ENCODE results near the gene CALD1. TPM values are rescaled to one million over a fixed set of nuclear protein-coding genes. Genes with fewer than 3 reads are reported as not detected.
A peak's percentile ranks its signal among the peaks of the same experiment; 100 is the strongest.

The CALD1 gene
- total RNA-seq, 1 donor from 2014 or later = 352 TPM

DNA sequence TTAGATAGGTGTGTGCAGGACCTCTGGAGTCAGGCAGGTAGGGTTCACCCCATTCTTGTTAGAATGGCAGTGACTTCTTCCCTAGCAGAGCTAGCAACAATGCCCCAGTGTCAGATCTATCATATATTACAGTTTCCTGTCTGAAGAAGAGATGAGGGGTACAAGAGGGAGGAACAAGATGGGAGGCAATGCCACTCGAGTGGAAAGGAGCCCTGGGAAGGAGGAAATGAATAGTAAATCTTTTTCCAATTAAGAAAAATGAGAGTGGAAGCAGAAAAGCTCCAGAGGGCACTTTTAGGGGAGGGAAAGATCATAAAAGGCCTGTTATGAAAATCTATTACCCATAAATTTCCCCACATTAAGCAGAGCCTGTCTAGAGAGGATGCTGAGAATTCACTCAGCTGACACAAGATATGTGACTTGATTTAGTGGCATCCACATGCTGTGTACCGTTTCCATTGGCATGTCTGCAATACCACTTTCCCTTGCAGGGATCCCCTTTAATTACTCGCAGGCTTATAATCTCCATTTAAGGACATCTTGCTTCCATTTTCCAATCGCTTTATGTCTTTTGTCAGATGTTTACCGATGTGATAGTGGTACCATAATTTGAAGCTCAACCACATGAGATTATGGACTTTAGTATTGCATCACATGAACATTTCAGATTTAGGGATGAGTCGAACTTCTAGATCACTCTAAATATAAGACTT is 136.9 kb downstream of the CALD1 start:
- intact Hi-C loops (cut with DNase I) = no loop called here
- peaks cover 4 to 25% of the 10 kb centered on the region in 2 donors for H3K4me1 ChIP-seq
- no peak overlapping the region for H3K4me3 ChIP-seq
- DNase-seq (ENCODE audit: low spot score in 2 of 2) = no peak
- peaks cover 6 to 11% of the 10 kb centered on the region in 2 donors for H3K36me3 ChIP-seq
- TF ChIP-seq, protein P1, sequence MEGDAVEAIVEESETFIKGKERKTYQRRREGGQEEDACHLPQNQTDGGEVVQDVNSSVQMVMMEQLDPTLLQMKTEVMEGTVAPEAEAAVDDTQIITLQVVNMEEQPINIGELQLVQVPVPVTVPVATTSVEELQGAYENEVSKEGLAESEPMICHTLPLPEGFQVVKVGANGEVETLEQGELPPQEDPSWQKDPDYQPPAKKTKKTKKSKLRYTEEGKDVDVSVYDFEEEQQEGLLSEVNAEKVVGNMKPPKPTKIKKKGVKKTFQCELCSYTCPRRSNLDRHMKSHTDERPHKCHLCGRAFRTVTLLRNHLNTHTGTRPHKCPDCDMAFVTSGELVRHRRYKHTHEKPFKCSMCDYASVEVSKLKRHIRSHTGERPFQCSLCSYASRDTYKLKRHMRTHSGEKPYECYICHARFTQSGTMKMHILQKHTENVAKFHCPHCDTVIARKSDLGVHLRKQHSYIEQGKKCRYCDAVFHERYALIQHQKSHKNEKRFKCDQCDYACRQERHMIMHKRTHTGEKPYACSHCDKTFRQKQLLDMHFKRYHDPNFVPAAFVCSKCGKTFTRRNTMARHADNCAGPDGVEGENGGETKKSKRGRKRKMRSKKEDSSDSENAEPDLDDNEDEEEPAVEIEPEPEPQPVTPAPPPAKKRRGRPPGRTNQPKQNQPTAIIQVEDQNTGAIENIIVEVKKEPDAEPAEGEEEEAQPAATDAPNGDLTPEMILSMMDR (IDR thresholded peaks at IDR 0.05) = no peak
- H3K27ac ChIP-seq = peak overlapping the region; percentile 24 to 26
- H3K9me3 ChIP-seq = no peaks in the 10 kb centered on the region
- H3K27me3 ChIP-seq = no peaks in the 10 kb centered on the region

DNA sequence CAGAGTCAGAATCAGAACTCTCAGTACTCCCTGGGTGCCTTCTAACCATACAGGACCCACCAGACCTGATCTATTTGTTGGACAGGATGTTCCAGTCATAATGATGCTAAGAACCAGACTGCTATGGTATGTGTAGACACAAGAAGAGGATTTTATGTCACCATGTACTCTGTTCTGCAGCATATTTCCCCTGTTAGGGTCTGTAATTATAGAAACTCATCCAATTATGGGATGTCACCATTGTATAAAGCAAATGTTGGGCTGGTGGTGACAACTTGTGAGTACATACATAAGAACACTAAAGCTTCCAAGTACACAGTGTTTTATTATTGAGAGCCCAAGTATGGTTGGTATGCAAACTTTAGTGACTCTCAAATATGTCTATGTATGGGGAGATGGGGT is 139.8 kb downstream of the CALD1 start:
- peaks cover 6 to 11% of the 10 kb centered on the region in 2 donors for H3K36me3 ChIP-seq
- no peak for DNase-seq (ENCODE audit: low spot score in 2 of 2)
- H3K4me3 ChIP-seq = no peak overlapping the region
- H3K27me3 ChIP-seq = no peaks in the 10 kb centered on the region
- H3K4me1 ChIP-seq = peaks cover 0 to 26% of the 10 kb centered on the region in 2 donors
- TF ChIP-seq, protein P1 (IDR thresholded peaks at IDR 0.05) = no peak
- H3K27ac ChIP-seq = peak overlapping the region; percentile 33 to 49
- no peaks in the 10 kb centered on the region for H3K9me3 ChIP-seq
- intact Hi-C loops (cut with DNase I) = no loop called here

DNA sequence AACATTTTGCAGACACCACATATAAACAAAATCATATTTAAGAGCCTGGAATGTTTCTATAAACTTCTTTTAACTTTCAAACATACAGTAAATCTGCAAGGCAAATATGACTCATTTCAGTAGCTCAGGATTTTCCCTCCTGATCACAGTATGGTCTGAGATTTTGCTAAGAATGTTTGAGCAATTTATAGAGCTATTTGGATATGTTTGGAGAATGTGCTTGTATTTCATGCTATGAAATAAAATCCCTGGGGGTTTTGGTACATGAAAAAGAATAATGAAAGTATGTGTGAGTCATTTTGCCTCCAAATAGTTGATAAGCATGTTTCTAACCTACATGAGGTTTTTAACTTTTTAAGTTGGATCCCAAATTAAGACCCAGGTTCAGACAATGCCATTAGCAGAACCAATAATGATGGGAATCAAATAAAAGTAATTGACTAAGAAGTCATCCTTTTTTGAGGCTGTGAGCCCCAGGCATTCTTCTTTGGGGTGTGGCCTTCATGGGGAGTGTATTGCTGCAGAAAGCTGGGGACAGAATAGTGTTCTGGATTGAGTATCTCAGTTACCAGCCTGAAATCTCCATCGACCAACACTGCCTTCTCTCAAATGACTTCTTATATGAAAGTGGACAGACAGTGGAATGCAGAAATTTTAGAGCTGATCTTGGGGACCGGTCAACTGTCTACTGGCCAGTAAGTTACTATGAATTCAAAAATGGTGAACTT is 140.8 kb downstream of the CALD1 start:
- Histone ChIP-seq H3K27me3 (no peaks in the 10 kb centered on the region), H3K4me1 (peaks cover 0 to 22% of the 10 kb centered on the region in 2 donors), H3K4me3 (no peak overlapping the region), H3K27ac (peak overlapping the region in 1 of 2 donors; percentile 49), H3K36me3 (peaks cover 1 to 6% of the 10 kb centered on the region in 2 donors), H3K9me3 (no peaks in the 10 kb centered on the region)
- TF ChIP-seq, protein P1 (IDR thresholded peaks at IDR 0.05) = no peak
- no peak for DNase-seq (ENCODE audit: low spot score in 2 of 2)
- intact Hi-C loops (cut with DNase I) = no loop called here

DNA sequence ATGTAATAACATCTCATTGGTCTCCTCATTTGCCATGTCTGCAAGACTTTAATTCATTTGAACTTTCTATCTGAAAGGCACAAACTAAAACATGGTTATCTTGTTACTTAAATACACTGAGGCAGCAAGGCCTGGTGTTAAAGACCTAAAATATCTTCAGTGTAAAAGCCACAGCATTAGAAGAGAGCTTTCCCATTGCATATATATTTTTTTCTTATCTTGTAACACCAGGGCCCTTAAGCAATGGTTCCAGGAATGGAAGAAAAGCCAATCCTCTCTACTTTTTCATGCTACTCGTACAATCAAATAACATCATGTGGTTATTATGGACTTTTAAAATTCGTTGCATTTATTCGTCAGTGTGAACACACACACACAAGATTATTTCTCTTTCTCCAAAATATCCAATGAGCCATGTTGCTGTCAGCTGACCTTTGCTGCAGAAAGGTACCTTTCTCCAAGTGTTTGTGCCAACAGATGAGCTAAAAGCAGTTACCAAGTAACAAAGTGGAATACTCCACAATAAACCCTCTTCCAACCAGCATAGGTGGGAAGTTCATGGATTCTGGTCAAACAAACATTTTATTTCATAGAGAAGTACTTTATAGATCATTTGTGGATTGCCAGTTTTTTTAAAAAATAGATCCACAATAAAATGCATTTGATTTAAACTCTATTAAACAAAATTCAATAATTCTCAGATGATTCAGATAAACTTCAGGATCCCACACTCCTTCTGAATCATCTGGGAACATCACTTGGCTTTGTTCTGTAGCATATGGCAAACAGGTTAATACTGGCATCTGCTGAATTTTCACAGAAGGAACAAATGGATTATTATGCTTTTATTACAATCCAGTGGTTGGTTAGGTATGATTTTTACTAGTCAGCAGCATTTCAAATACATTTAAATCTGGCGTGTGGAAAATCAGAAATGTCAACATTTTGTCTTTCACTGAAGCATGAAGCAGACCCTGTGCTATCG is 143.6 kb downstream of the CALD1 start:
- no peak overlapping the region for H3K4me3 ChIP-seq
- intact Hi-C loops (cut with DNase I) = no loop called here
- DNase-seq (ENCODE audit: low spot score in 2 of 2) = no peak
- H3K36me3 ChIP-seq = peaks cover 0 to 6% of the 10 kb centered on the region in 2 donors
- H3K4me1 ChIP-seq = peaks cover 0 to 18% of the 10 kb centered on the region in 2 donors
- H3K9me3 ChIP-seq = no peaks in the 10 kb centered on the region
- H3K27ac ChIP-seq = peak overlapping the region in 1 of 2 donors; percentile 48
- H3K27me3 ChIP-seq = no peaks in the 10 kb centered on the region
- TF ChIP-seq, protein P1 (IDR thresholded peaks at IDR 0.05) = no peak

DNA sequence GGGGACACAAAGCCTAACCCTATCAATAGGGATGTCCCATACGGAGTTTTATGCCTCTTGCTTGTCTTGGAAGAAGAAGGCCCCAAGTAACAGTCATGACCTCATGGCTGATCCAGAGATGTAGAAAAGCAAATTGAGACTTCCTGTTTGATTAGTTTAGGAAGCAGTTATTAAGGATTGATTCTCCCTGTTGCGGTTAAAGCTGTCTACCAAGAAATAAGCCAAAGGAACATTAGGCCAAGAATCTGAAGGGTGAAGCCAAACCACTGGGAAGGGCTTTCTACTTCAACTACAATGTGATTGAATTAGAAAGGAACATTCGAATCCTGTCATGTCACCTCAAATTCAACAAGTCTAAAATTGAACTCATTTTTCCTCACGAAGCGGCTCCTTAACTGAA is 146.3 kb downstream of the CALD1 start:
- DNase-seq (ENCODE audit: low spot score in 2 of 2) = no peak
- intact Hi-C loops (cut with DNase I) = no loop called here
- peaks cover 3 to 4% of the 10 kb centered on the region in 2 donors for H3K4me1 ChIP-seq

More for the DNA sequence above, 146.3 kb downstream of the CALD1 start:
- Histone ChIP-seq H3K27me3 (no peaks in the 10 kb centered on the region), H3K27ac (peak overlapping the region; percentile 27 to 70), H3K9me3 (no peaks in the 10 kb centered on the region), H3K36me3 (peaks cover 11 to 15% of the 10 kb centered on the region in 2 donors), H3K4me3 (no peak overlapping the region)
- TF ChIP-seq, protein P1 (IDR thresholded peaks at IDR 0.05) = no peak
